Endothelial cell (in vitro differentiated cells): ENCODE measurements around the gene TATDN3. TPM values are rescaled to one million over a fixed set of nuclear protein-coding genes. Genes with fewer than 3 reads are reported as not detected.
"Not testable (repeated sequence)": the region's sequence is repeated elsewhere in the genome, so short reads cannot be mapped to it uniquely, and the experiment has no call there.

Experiments
- DNase-seq: peaks from one replicate; pipeline ENCODE4 v3.0.0; 2021; ENCODE audit warnings: low spot score
- H3K27ac Mint-ChIP-seq: one replicate; pipeline ENCODE4 v1.8.0; 2021; ENCODE audit warnings: mixed read lengths, inconsistent platforms; ENCODE audit not compliant: unreplicated experiment
- H3K27me3 Mint-ChIP-seq: one replicate; pipeline ENCODE4 v1.8.0; 2021; ENCODE audit warnings: mild to moderate bottlenecking, moderate library complexity, mixed read lengths, inconsistent platforms; ENCODE audit not compliant: unreplicated experiment
- H3K36me3 Mint-ChIP-seq: one replicate; pipeline ENCODE4 v1.8.0; 2021; ENCODE audit warnings: mild to moderate bottlenecking, low read depth, mixed read lengths, inconsistent platforms; ENCODE audit not compliant: unreplicated experiment
- H3K4me1 Mint-ChIP-seq: one replicate; pipeline ENCODE4 v1.8.0; 2021; ENCODE audit warnings: mild to moderate bottlenecking, mixed read lengths, inconsistent platforms; ENCODE audit not compliant: unreplicated experiment
- H3K4me3 Mint-ChIP-seq: one replicate; pipeline ENCODE4 v1.8.0; 2021; ENCODE audit warnings: mild to moderate bottlenecking, mixed read lengths, inconsistent platforms; ENCODE audit not compliant: unreplicated experiment
- H3K9me3 Mint-ChIP-seq: one replicate; pipeline ENCODE4 v1.8.0; 2021; ENCODE audit warnings: mixed read lengths, inconsistent platforms; ENCODE audit not compliant: unreplicated experiment
- total RNA-seq: library from RNA; stranded (reverse); fragmentation: NEBNext Ultra II Directional; extraction: Animal tissue kit (Norgen Biotek cat#: 25700); gene quantifications from one replicate; pipeline ENCODE4 v1.2.1, GENCODE V29; 2021; ENCODE audit not compliant: unreplicated experiment
- TF ChIP-seq, protein P1 (sequence below): fragments of 200-600 bp; sonication (generic); IDR thresholded peaks from one replicate; pipeline ENCODE4 v1.5.0; 2021; ENCODE audit warnings: antibody characterized with exemption; ENCODE audit not compliant: unreplicated experiment

TATDN3 gene
- total RNA-seq, 1 donor from 2014 or later: 9.9 TPM

DNA sequence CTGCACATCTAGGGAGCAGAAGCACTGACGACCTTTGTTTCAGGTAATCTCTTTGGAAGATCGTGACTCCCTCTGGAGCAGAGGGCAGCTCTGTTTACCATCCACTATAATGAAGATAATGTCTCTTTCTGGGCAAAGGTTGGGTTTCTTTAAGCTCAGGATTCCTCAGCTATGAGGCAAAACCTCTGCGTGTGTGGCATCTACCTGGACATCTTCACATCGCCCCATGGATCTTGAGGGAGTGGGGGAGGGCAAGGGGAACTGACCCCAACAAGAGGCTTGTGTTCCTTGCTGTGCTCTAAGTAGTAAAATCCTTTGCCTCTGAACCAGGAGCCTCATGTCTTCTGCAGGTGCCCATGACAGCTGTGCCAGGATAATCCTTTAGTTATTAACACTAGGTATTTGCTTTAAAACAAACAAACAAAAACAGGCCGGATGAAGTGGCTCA lies 36.2 kb downstream of the TATDN3 start:
- Mint-ChIP-seq H3K27ac (no peak overlapping the region), H3K4me1 (peaks cover 3% of the 10 kb centered on the region), H3K4me3 (no peak overlapping the region), H3K27me3 (peaks cover 6% of the 10 kb centered on the region), H3K9me3 (peaks cover 11% of the 10 kb centered on the region), H3K36me3 (peaks cover 28% of the 10 kb centered on the region)
- TF ChIP-seq, protein P1, sequence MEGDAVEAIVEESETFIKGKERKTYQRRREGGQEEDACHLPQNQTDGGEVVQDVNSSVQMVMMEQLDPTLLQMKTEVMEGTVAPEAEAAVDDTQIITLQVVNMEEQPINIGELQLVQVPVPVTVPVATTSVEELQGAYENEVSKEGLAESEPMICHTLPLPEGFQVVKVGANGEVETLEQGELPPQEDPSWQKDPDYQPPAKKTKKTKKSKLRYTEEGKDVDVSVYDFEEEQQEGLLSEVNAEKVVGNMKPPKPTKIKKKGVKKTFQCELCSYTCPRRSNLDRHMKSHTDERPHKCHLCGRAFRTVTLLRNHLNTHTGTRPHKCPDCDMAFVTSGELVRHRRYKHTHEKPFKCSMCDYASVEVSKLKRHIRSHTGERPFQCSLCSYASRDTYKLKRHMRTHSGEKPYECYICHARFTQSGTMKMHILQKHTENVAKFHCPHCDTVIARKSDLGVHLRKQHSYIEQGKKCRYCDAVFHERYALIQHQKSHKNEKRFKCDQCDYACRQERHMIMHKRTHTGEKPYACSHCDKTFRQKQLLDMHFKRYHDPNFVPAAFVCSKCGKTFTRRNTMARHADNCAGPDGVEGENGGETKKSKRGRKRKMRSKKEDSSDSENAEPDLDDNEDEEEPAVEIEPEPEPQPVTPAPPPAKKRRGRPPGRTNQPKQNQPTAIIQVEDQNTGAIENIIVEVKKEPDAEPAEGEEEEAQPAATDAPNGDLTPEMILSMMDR: no peak
- no peak for DNase-seq

DNA sequence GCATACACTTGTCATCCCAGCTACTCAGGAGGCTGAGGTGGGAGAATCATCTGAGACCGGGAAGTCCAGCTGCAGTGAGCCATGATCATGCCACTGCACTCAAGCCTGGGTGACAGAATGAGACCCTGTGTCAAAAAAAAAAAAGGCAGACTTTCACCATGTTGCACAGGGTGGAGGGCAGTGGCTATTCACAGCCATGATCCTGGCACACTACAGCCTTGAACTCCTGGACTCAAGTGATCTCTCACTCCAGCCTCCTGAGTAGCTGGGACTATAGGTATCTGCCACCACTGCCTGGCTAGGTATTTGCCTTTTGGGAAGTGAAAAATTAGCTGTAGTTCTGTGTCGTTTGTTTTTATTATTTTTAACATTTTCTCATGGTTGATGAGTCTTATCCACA lies 36.7 kb downstream of the TATDN3 start:
- H3K9me3 Mint-ChIP-seq: peaks cover 11% of the 10 kb centered on the region
- peaks cover 3% of the 10 kb centered on the region for H3K4me1 Mint-ChIP-seq
- no peak overlapping the region for H3K4me3 Mint-ChIP-seq
- no peak overlapping the region for H3K27ac Mint-ChIP-seq
- no peak for DNase-seq
- peaks cover 28% of the 10 kb centered on the region for H3K36me3 Mint-ChIP-seq
- TF ChIP-seq, protein P1: no peak
- peaks cover 6% of the 10 kb centered on the region for H3K27me3 Mint-ChIP-seq

DNA sequence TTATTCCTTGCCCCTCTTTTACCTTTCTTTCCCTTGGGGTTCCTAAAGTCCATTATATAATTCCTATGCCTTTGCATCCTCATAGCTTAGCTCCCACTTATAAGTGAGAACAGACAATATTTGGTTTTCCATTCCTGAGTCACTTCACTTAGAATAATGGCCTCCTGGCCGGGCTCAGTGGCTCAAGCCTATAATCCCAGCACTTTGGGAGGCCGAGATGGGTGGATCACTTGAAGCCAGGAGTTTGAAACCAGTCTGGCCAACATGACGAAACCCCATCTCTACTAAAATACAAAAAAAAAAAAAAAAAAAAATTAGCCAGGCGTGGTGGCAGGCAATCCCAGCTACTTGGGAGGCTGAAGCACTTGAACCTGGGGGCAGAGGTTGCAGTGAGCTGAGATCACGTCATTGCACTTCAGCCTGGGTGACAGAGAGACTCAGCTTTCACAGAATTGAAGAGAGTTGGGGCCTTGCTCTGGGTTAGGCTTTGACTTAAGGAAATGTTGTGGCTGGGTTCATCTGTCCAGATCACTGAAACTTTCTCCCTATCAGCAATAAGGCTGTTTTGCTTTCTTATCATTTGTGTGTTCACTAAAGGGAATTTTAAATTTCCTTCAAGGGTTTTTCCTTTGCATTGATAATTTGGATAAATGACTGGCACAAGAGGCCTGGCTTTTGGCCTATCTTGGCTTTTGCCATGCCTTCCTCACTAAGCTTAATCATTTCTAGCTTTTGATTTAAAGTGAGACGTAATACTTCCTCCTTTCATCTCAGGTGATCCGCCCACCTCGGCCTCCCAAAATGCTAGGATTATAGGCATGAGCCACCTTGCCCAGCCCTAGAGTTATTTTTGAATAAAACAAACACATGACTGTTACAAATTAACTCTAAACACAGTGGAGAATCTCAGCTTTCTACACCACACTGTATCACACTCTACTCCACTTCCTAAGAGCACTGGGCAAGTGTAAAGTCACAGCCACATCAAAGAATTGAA lies 41.8 kb downstream of the TATDN3 start:
- not testable (repeated sequence) for DNase-seq, H3K27me3 Mint-ChIP-seq, H3K4me3 Mint-ChIP-seq, H3K9me3 Mint-ChIP-seq, H3K4me1 Mint-ChIP-seq, H3K36me3 Mint-ChIP-seq, H3K27ac Mint-ChIP-seq

DNA sequence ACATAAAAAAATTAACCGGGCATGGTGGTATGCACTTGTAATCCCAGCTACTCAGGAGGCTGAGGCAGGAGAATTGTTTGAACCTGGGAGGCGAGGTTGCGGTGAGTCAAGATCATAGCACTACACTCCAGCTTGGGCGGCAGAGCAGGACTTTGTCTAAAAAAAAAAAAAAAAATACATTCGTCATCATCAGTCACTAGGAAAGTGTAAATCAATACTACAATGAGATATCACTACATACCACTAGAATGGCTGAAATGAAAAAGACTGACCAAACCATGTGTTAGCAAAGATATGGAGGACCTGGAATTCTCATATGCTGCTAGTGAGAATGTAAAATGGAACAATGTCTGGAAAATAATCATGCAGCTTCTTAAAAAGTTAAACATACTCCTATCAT lies 46.5 kb downstream of the TATDN3 start:
- no peak overlapping the region for H3K4me3 Mint-ChIP-seq
- H3K36me3 Mint-ChIP-seq: no peaks in the 10 kb centered on the region
- no peak overlapping the region for H3K27ac Mint-ChIP-seq
- no peak for DNase-seq
- no peaks in the 10 kb centered on the region for H3K27me3 Mint-ChIP-seq
- H3K4me1 Mint-ChIP-seq: no peaks in the 10 kb centered on the region
- TF ChIP-seq, protein P1: no peak
- no peaks in the 10 kb centered on the region for H3K9me3 Mint-ChIP-seq

DNA sequence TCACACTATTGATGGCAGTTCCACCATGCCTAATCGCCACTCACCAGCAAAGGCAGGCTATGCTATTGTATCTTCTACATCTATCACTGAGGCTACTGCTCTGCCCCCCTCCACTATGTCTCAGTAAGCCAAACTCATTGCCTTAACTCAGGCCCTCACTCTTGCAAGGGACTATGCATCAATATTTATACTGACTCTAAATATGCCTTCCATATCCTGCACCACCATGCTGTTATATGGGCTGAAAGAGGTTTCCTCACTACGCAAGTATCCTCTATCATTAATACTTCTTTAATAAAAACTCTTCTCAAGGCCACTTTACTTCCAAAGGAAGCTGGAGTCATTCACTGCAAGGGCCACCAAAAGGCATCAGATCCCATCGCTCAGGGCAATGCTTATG lies 52.8 kb downstream of the TATDN3 start:
- not testable (repeated sequence) for H3K9me3 Mint-ChIP-seq, H3K36me3 Mint-ChIP-seq, H3K27me3 Mint-ChIP-seq, H3K27ac Mint-ChIP-seq, H3K4me3 Mint-ChIP-seq, H3K4me1 Mint-ChIP-seq, DNase-seq

DNA sequence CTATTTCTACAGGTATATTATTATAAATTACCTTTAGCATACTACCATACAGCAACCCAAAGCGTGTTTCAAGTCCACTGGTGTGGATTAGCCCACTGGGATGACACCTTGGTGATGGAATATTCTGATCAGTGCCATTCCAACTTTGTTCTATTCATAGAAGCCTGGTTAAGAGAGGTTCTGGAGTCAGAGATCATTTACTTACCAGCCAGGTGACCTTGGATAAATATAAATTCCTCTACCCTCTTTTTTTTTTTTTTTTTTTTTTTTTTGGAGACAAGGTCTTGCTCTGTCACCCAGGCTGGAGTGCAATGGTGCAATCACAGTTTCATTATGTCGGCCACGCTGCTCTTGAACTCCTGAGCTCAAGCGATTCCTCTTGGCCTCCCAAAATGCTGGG lies 55.9 kb downstream of the TATDN3 start, which contains the start of gene SPATA45:
Gene SPATA45, minus strand, starts transcription at position 101 of the 400 bp plus-strand sequence. CDS start 11,500 bp downstream, outside the sequence.
- H3K36me3 Mint-ChIP-seq: no peaks in the 10 kb centered on the region
- TF ChIP-seq, protein P1: no peak
- H3K27me3 Mint-ChIP-seq: peaks cover 2% of the 10 kb centered on the region
- no peaks in the 10 kb centered on the region for H3K9me3 Mint-ChIP-seq
- DNase-seq: no peak
- no peak within 1 kb of the TSS for H3K4me3 Mint-ChIP-seq
- H3K4me1 Mint-ChIP-seq: no peaks in the 10 kb centered on the region
- no peak within 1 kb of the TSS for H3K27ac Mint-ChIP-seq
